HG03571 (cell line): ENCODE measurements around the gene DAPK1.
"Not testable (repeated sequence)": the region's sequence is repeated elsewhere in the genome, so short reads cannot be mapped to it uniquely, and the experiment has no call there.

Source experiments
- ATAC-seq: cut with Tn5 transposase; IDR thresholded peaks from one replicate; pipeline ENCODE4 v1.9.1; 2021; ENCODE audit not compliant: unreplicated experiment

DAPK1 gene

DNA sequence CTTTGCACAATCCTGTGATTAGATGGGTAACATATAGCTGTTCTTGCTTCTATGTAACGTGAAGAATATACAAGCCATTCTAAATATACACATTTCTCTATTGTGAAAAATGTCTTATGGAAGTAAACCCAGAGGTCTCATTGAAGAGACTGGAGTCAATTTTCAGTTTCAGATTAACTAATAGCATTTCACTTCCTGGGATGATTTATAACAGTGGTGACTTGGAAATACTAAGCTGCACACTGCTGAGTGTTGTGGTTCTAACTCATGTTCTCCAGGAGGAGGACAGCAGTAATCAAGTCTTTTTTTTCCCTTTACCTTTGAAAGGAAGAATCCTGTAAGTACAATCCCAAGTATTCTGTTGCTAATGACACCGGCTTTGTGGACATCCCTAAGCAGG is 231.6 kb downstream of the DAPK1 start:
- ATAC-seq, result no peak

DNA sequence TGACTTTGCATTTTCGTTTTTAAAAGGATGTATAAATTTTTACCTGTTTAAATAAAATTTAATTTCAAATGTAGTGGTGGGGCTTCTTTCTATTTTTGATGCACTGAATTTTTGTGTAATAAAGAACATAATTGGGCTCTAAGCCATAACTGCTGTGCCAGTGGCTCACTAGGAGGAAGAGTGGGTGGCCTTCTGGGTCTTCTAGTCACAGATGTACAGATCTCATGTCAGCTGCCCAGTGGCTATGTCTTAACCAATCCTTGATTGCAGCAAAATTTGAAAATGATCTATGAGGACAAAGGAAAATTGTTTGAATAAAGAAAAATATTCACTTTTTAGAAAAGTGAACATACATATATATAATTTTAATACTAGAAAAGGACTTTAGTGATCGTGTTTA is 233.7 kb downstream of the DAPK1 start:
- ATAC-seq, result no peak

DNA sequence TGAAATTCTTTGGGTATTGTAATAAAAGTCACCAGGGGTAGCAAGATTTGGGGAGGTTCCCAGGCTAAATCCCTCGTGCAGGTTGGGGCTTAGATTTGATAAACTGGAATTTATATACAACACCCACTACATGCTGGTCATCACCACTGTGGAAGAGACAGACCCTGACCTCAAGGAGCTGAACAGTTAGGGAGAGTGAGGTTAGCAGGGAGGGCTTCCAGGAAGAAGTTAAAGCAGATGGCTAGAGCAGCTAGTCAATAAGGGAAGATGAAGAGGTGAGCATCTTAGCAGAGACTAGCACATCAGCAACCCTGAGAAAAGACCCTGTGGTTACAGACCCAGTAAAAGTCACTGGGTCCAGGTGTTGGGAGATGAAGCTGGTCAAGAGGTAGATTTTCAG is 234.7 kb downstream of the DAPK1 start:
- ATAC-seq, result no peak

DNA sequence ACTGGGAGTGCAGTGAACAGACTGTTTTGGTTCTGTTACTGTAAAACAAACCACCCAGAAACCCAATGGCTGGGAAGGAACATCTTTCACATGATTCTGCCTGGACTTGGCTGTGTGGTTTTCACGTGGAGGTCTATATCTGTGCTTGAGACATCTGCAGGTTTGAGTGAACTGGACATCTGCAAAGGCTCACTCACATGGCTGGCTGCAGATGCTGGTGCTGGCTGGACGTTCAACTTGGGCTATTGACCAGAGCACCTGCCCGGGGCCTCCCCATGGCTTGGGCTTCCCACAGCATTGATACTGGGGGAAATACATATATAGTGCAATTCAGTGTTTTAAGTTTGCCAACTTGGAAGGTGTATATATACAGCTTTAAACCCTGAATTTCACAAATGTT is 235.1 kb downstream of the DAPK1 start:
- no peak for ATAC-seq

DNA sequence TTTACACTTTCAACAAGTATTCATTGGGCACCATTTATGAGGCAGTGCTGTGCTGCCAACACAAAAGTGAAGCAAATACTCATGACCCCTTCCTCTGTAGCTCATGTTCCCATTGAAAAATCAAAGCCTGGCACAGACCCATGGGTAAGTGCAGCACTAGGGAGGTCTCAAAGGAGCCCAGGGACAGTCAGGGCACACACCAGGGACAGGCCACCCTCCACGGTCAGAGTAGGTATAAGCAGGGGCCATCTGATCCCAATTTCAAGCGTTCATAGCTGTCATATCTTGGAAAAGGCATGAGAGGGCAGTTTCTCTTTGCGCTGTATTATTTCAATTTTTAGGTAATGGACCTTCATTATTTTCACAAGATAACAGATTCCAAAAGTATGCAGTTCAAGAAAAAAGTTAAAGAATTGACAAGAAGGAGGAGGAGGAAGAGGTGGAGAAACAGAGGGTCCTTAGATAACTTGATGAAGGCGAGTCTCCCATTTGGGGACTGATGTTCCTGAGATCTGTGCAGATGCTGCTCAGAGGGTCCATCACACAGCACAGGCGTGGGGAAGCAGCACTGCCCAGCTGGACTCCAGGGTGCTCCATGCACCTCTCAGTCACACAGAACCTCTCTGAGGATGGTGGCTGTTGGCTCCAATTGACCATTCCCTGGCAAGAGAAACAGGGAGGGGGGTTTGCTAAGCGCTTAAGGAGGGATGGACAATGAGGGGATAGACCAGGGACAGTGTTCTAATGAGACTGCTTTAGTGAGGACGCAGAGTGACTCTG is 235.8 kb downstream of the DAPK1 start:
- ATAC-seq, result no peak

DNA sequence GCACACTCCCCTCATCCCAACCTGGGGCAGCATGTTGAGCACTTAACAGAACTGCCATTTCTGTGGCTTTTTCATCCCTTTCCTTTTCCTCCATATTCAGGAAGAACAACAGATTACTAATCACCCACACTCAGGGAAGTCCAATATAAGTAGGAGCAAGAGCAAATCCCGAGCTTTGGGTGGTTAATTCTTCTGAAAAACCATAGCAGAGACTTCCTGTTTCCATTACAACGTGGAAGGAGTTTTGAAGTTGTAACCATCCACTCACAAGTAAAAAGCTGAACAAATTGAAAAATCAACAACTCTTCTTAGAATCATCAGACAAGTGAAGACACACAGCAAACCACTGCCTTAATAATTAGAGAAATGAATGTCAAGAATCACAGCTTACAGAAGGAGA is 236.4 kb downstream of the DAPK1 start:
- no peak for ATAC-seq

DNA sequence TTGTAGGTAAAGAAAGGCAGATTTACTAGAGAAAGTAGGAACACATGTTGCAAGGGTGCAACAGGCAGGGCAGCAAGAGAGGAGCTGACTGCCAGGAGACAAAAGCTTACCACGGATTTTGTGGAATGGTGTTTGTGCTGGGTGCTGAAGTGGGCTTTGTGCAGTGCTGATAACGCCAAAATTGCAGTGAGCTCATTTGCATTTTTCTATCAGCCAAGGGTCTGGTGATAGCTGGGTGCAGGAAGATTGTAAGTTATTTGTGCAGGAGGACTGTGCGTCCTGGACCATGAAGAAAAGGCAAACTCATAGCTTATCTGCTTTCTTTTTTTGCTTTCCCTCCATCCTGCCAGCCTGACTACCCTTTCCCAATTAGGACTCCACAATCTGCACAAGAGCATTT is 241.9 kb downstream of the DAPK1 start:
- no peak for ATAC-seq

DNA sequence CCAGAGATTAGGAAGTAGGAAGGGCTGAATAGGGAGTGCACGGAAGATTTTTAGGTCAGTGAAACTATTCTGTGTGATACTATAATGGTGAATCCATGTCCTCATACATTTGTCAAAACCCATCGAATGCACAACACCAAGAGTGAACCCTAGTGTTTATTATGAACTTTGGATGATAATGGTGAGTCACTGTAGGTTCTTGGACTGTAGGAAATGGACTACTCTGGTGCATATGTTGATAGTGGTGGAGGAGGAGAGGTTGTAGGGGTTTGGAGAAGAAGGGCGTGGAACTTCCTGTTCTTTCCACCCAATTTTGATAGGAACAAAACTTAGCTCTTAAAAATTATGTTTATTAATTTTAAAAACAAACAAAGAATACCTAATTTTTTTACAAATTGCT is 242.5 kb downstream of the DAPK1 start:
- no peak for ATAC-seq

DNA sequence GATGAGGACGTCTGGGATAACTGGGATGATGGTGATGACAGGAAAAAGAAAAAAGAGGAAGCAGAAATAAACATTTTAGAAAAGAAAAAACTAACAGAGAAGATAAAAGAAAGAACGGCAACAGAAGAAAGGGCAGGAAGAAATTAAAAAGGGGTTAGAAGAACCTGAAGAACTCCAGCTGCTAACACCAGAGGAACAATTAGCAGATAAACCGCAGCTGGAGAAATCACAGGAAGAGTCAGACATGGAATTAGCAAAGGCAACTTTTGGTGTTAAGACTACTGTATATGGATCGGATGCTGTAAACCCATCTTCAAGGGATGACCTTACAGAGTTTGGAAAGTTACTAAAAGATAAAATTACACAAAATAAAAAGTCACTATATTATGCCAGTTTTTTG is 243.7 kb downstream of the DAPK1 start:
- no peak for ATAC-seq

DNA sequence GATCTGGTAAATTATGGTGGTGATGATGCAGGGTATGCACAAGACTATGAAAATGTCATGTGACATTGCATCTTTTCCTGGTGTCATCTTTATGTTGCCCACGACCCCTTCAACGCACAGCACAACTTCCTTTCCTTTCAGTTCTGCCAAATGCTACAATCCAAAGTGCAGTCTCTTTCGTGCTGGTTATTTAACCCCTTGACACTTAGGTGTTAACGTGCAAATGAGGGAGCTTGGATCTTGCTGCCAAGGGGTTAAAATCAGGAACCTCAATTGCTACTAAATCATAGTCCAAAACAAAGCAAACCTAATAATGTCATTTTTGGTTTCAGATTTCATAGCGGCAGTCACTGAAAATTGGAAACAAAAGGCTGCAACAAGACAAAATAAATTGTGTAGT is 244.2 kb downstream of the DAPK1 start:
- ATAC-seq, result no peak

DNA sequence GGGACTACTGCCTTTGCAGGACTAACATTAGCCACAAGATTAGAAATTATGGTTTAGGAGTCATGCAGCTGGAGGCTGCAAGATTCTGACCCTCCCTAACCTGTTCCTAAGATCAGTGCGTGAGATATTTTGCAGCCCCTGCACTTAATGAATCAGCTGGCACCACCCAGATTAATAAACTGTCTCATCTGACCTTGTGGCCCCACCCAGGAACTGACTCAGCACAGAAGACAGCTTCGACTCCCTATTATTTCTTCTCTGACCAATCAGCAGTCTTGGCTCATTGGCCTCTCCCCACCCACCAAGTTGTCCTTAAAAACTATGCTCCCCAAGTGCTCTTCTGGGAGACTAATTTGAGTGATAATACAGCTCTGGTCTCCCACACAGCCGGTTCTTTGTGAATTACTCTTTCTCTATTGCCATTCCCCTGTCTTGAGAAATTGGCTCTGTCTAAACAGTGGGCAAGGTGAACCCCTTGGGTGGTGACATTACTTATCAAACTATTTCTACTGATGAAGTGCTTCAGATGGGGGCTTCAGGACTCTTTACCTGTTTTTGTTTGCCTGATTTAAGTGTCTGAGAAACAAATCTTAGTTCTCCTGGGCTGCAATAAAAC is 245.3 kb downstream of the DAPK1 start:
- ATAC-seq, result no peak

DNA sequence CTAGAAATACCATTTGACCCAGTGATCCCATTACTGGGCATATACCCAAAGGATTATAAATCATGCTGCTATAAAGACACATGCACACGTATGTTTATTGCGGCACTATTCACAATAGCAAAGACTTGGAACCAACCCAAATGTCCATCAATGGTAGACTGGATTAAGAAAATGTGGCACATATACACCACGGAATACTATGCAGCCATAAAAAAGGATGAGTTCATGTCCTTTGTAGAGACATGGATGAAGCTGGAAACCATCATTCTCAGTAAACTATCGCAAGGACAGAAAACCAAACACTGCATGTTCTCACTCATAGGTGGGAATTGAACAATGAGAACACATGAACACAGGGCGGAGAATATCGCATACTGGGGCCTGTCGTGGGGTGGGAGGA is 246.6 kb downstream of the DAPK1 start:
- ATAC-seq, result not testable (repeated sequence)

DNA sequence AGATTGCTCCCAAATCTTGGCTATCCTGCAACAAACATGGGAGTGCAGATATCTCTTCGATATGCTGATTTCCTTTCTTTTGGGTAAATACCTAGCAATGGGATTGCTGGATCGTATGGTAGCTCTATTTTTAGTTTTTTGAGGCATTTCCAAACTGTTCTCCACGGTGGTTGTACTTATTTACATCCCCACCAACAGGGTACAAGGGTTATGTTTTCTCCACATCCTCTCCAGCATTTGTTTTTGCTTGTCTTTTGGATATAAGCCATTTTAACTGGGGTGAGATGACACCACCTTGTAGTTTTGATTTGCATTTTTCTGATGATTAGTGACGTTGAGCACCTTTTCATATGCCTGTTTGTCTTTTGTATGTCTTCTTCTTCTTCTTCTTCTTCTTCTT is 248.5 kb downstream of the DAPK1 start:
- ATAC-seq, result no peak

DNA sequence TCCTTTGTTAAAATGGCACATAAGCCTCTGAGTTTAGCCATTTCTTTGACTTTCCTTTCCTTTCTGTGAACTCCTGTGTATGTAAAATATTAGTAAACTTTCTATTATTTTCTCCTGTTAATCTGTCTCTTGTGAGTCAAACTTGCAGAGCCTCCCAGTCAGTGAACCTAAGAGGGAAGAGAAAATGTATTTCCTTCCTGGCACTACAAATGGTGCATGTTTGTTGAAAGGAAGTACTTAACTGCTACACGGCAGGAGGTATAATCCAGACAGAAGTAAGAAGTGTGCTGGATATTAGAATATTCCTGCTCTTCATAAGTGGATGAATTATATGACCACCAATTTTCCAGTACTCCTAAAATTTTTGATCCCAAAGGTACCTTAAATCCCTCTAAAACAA is 251.2 kb downstream of the DAPK1 start:
- ATAC-seq, result no peak

DNA sequence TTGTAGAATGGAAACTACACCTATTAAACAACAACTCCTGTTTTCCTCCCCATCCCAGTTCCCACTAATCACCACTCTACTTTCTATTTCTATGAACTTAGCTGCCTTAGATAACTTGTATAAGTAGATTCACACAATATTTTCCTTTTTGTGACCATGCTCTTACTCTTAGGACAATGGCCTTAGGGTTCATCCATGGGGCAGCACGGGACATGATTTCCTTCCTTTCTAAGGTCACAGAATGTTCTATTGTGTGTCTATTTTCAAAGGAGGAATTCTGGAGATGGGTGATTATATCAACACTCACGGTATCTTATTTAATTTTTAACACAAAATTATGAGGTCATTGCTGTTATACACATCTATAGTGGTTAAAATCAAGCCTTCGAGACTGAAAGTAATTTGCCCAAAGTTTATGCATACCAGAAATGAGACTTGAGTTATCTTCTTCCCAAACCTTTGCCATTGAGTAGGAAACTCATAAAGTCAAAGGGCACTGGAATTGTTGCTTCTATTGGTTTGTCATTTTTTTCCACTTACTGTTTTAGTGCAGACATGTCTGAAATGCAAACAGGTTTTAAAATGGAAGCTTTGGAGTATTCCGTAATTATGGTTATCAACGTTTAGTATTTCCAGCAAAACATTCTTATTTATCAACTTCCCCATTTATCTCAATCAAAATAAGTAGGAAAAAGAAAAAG is 251.8 kb downstream of the DAPK1 start:
- ATAC-seq, result no peak

DNA sequence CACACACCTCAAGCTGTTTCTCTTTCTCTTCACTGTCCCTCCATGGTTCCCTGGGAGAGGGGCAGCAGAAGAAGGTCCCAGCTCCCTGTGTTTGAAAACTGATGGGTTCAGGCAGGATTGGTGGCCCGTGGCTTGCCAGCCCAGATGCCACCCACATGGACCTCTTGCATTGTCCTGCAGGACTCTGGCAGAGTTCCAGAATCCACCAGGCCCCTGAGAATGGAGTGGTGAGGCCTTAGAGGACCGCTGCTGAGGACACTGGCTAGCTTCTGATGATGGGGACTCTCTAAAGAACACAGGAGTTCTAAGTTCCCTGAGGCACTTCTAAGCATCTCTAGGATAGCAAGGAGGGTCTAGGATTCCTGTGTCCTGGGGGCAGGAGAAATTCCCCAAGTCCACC is 253.1 kb downstream of the DAPK1 start:
- ATAC-seq, result no peak

DNA sequence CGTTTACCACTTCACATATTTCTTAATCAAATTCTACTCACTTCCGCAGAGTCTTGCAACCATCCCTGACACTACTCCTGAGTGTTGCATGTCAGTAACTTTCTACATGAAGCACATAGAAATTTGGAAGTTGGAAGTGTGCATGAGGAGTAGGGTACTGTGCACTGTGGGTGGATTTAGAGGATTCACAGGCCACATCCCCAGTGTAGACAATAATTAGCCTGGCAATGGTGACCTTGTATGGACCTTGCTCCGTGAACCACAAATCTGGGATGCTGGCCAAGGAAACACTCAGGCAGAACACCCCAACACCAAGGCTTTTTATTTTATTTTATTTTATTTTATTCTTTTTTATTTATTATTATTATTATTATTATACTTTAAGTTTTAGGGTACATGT is 253.8 kb downstream of the DAPK1 start:
- no peak for ATAC-seq

DNA sequence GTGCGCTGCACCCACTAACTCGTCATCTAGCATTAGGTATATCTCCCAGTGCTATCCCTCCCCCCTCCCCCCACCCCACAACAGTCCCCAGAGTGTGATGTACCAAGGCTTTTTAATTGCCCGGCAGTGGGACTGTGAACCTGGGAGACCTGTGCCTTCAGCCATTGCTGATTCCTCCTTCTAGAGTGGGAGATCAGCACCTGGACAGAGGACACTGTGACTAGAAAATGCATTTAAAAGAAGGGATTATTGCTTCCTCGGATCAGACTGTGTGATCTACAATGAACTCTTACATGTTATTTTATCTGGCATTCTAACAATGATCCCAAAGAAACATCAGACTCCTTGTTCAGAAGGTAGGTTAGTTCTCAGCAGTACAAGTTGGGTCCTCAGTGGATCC is 254.2 kb downstream of the DAPK1 start:
- ATAC-seq, result no peak

DNA sequence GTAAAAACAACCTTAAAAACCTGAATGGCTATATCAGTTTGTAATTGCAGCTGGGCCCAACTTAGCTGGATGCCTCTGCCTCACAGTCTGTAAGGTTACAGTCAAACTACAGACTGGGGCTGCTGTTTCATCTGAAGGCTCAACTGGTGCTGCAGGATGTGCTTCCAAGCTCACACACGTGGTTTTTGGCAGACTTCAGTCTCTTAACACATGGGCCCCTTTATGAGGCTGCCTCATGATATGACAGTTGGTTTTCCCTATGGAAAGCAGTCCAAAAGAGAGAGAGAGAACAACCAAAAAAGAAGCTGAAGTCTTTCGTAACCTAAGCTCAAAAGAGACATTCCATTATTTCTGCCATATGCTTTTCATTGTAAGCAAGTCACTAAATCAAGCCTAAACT is 255.6 kb downstream of the DAPK1 start:
- ATAC-seq, result no peak
